Mesodermal cell (in vitro differentiated cells): ENCODE measurements around the gene ZDHHC1.

Experiments
- H3K27ac ChIP-seq: 2 replicates; pipeline ENCODE4 v1.7.0; 2013; ENCODE audit warnings: mild to moderate bottlenecking, low read depth, low read length, moderate library complexity; ENCODE audit not compliant: severe bottlenecking
- H3K36me3 ChIP-seq: 2 replicates; pipeline ENCODE4 v1.7.1; 2013; ENCODE audit warnings: mild to moderate bottlenecking, low read length, moderate library complexity; ENCODE audit not compliant: control insufficient read depth, insufficient read depth
- H3K4me1 ChIP-seq: one replicate; pipeline ENCODE4 v1.7.1; 2013; ENCODE audit warnings: mild to moderate bottlenecking, low read length; ENCODE audit not compliant: insufficient read depth, control insufficient read depth, poor library complexity, severe bottlenecking
- H3K4me3 ChIP-seq: 2 replicates; pipeline ENCODE4 v1.7.0; 2013; ENCODE audit warnings: low read length, control low read depth, mild to moderate bottlenecking; ENCODE audit not compliant: insufficient read depth, poor library complexity, severe bottlenecking; ENCODE audit errors: extremely low read depth
- H3K9me3 ChIP-seq: 2 replicates; pipeline ENCODE4 v1.7.1; 2013; ENCODE audit warnings: mild to moderate bottlenecking, low read length, moderate library complexity; ENCODE audit not compliant: control insufficient read depth
- WGBS, 2 experiments: methylation state at CpG; one replicate each; pipeline ENCODE4 v1.1.5; 2013; ENCODE audit warnings: missing lambda C conversion rate in 2 of 2; ENCODE audit not compliant: insufficient coverage in 2 of 2; 5-methylcytosine and 5-hydroxymethylcytosine counted together

ZDHHC1 gene

GRCh38 chr16:67350324-67350723 lies 66.0 kb downstream of the ZDHHC1 start:
- no peak overlapping the region for H3K27ac ChIP-seq
- H3K4me1 ChIP-seq: no peaks in the 10 kb centered on the region
- H3K4me3 ChIP-seq: no peak overlapping the region
- no peaks in the 10 kb centered on the region for H3K36me3 ChIP-seq
- WGBS, 2 experiments: no CpG with 5 or more reads among the region's 1 CpG
- no peaks in the 10 kb centered on the region for H3K9me3 ChIP-seq

- Histone ChIP-seq H3K4me1 (no peaks in the 10 kb centered on the region), H3K4me3 (no peak overlapping the region), H3K27ac (no peak overlapping the region), H3K36me3 (no peaks in the 10 kb centered on the region), H3K9me3 (no peaks in the 10 kb centered on the region)
These were observed 67.1 kb downstream of the ZDHHC1 start for GRCh38 chr16:67349172-67349571.

- WGBS, 2 experiments: no CpG with 5 or more reads among the region's 3 CpGs
These were observed 69.9 kb downstream of the ZDHHC1 start for GRCh38 chr16:67346341-67346740.

GRCh38 chr16:67345401-67345800 lies 70.9 kb downstream of the ZDHHC1 start:
- H3K4me1 ChIP-seq: no peaks in the 10 kb centered on the region
- H3K9me3 ChIP-seq: no peaks in the 10 kb centered on the region
- no peak overlapping the region for H3K4me3 ChIP-seq
- H3K36me3 ChIP-seq: no peaks in the 10 kb centered on the region
- H3K27ac ChIP-seq: no peak overlapping the region
- WGBS, 2 experiments: 67 to 83% methylated on average over 1 of the region's 1 CpG

More at GRCh38 chr16:67346341-67346740, 69.9 kb downstream of the ZDHHC1 start:
- Histone ChIP-seq H3K36me3 (no peaks in the 10 kb centered on the region), H3K4me1 (no peaks in the 10 kb centered on the region), H3K27ac (no peak overlapping the region), H3K4me3 (no peak overlapping the region), H3K9me3 (no peaks in the 10 kb centered on the region)
